HS-27A (cell line): ENCODE results near the gene GABRA4.

Experiments used
- DNase-seq: peaks from one replicate; pipeline ENCODE4 v3.0.0-alpha.2; 2012; ENCODE audit warnings: low read depth, missing footprints

The GABRA4 gene

GRCh38 chr4:46979283-46979682, 14.1 kb downstream of the GABRA4 start:
- DNase-seq = no peak

DNA sequence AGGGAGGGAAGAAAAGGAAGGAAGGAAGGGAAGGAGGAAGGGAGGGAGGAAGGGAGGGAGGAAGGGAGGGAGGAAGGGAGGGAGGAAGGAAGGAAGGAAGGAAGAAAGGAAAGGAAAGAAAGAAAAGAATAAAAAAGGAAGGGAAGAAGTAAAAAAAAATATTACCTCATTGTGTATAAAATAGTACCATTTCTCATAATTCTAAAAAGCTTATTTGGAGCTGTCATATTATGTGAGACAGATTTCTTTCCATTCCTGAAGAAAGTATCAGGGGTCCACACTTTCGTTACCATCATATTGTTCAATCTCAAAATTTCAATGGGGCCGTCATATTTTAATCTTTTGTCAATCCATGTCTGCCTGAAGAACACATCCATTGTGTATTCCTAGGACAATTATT, 16.1 kb downstream of the GABRA4 start:
- no peak for DNase-seq

GRCh38 chr4:46975812-46976553, 17.4 kb downstream of the GABRA4 start:
- DNase-seq = no peak

GRCh38 chr4:46974891-46975543, 18.4 kb downstream of the GABRA4 start:
- DNase-seq = no peak

DNA sequence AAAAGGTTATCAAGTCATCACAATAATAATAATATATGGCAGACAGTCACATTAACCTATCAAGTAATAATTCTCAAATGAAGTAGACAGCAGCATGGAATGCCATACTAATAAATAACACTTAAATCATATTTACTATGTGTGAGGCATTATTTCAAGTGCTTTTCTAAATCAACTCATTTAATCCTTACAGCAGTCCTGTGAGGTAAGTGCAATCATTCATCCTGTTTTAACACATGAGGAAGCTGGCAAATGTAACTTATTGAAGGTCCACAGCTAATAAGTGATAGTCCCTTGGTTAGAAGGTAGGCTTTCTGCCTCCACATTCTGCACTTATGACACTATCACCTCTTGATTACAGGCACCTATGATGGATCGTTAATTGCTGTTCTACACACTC, 24.5 kb downstream of the GABRA4 start:
- DNase-seq = no peak

DNA sequence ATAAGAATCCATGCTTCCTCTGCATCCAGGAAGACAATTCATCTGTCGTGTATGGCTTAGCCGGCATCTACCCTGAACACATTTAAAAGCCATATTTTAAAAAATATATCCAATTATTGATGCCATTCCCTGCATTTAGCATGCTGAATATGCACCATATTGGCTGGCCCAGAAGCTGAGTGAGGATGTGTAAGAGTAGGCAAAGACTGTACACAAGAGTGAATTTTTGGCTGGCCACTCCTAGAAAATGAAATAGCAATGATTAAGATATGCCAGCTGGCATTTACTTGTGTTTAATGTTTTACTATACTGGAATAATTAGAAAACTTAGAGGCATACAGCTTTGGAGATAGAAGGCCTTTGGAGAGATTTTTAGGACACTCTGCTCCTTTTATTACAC, 25.8 kb downstream of the GABRA4 start:
- no peak for DNase-seq

DNA sequence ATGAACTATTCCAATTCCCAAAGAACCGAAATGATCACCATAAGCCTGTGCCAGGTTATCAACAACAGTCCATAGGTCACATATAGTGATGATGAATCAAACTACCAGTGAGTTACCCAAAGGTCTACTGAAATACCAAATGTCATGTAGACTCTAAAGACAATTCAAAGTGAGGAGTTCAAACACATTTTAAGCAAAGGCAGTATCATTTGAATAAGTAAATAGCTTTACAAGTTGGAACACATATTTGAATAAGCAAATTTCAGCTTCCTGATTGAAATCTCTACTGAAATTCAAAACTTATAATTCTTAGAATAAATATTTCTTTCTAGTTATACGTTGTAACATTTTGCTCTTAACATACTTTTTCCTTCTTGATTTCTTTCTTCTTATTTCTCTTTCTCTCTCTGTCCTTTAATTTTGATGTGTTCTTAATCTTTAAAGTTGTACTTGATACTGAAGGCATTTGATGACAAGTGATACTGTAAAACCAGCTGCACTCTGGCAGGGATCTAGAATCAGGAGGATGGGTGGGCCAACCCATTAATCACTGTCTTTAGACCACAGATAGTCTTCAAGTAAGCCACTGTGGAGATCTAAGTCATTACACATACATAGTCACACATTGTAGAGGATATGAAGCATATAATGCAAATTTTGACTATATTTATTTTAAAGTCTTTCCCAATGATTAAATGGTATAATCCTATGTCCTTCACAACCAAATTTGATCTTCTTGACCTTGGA, 34.5 kb downstream of the GABRA4 start:
- DNase-seq = no peak

- no peak for DNase-seq
Measured at GRCh38 chr4:46956451-46956850, 36.9 kb downstream of the GABRA4 start.

DNA sequence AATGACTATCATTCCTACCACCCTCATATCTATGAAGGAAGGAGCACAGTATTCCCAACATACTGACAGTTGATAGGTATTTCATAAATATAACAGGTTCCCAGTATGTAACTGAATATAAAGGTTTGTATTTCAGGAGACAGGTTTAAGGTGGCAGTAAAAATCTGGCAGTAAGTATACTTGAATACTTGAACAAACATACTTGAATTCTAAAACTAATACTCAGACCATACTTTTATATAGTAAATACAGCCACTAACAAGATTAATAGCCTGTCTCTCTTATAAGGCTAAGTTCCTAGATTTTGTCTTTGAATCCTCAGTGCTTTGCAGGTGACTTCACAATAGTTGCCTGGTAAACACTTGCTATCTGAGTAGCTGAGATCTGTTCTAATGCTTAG, 37.8 kb downstream of the GABRA4 start:
- no peak for DNase-seq

- no peak for DNase-seq
Measured at GRCh38 chr4:46954643-46955042, 38.7 kb downstream of the GABRA4 start.

DNA sequence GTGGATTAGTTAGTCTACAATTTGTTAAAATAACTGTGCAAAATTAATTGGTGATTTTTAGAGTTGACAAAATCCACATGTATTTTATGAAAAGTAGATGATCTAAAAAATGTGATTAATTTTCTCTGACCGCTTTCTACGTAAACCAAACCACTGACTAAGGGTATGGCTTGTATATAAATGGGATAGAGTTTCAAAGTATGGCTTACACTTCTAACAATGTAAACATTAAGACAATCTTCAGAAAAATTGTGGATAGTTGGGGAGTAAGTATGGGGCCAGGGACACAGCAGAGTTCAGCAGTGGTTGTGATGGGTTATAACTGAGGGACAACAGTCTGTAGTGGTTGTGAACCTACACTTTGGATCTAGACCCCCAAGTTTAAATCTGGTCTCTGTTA, 39.8 kb downstream of the GABRA4 start:
- no peak for DNase-seq

GRCh38 chr4:46952451-46952850, 40.9 kb downstream of the GABRA4 start:
- DNase-seq = no peak

DNA sequence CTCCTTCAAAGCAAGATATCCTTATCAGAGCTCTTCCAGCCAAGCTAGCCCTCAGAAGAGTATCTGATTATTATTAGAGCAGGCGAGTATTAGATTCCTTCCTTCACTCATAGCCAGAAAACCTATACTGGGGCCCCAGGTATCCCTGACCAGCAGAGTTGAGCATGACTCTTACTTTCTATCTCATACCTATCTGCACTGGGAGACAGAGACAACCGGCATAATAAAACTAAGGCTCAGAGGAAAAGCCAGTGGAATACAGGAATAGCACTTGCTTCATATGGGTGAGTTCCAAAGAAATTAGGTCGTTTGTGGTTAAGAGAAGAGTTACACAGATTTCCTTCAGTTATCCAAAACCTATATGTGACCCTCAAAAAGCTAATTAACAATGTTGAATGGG, 42.6 kb downstream of the GABRA4 start:
- DNase-seq = no peak

DNA sequence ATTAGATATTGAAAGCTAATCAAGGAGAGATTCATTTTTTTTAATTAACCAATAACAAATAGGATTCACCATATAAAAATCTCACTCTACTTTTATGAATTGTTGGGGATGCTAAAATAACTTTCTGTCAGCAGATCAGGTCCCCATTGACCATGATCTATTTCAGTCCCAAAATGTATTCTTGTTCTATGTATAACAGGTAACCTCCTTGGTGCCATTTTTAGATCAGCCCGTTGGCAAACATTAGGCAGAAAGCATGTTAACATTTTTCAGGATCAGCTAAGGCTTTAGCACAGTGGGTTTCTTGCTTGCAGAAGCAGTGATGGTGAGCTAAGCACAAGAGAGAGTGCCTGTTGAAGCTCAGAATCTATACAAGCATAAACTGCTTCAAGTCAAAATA, 43.6 kb downstream of the GABRA4 start:
- no peak for DNase-seq

DNA sequence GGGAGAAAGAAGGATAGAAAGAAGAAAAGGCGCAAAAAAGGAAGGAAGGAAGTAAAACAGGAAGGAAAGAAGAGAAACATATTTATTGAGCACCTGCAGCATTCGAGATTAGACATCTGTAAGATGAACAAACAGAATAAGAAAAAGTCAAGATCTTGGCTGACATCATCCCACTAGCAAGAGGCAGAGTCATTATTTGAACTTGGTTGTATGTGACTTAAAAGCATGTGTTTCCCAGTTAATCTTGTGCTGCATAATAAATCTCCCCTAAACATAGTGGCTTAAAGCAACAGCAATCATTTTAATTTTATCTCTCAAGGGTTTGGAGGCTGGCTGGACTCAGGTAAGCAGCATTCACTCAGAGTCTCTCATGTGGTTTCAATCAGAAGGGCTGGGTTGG, 45.8 kb downstream of the GABRA4 start:
- DNase-seq = no peak

GRCh38 chr4:46946919-46947536, 46.4 kb downstream of the GABRA4 start:
- no peak for DNase-seq

DNA sequence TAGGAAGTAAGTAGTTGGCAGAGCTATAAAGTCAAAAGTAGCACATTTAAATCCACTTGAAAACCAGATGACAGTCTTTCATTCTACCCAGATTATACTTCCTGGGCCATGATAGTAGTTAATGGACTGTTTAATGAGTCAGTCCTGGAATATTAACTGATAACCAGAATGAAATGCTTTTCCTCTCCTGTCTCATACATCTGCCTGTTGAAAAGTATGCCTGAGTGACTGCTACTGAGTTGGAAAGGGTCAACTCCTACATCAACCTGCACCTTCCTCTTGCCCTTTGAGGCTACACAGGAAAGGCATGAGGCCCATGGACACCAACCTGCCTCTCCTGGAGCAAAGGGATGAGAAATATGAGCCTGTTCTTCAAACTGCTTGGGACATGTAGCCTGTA, 48.3 kb downstream of the GABRA4 start:
- no peak for DNase-seq

DNA sequence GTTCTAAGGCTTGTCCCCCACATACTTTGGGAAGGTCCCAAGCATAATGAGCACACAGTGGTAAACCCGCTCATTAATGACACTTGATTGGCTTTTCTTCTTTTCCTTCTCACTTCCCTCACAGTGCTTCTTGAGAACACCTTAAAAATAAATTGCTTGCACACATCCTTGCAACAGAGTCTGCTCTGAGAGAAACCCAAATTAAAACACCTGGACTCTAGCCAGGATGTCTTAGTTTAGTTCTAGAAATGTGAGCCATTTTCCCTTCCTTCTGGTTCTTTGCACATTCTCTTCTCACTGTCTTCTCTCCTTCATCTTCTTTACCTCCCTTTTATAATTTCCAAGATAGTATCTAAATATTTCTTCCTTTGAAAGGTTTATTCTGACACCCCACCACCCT, 49.0 kb downstream of the GABRA4 start:
- no peak for DNase-seq

GRCh38 chr4:46937493-46937892, 55.9 kb downstream of the GABRA4 start:
- DNase-seq = no peak

- DNase-seq = no peak
Measured at GRCh38 chr4:46934726-46935125, 58.7 kb downstream of the GABRA4 start.

DNA sequence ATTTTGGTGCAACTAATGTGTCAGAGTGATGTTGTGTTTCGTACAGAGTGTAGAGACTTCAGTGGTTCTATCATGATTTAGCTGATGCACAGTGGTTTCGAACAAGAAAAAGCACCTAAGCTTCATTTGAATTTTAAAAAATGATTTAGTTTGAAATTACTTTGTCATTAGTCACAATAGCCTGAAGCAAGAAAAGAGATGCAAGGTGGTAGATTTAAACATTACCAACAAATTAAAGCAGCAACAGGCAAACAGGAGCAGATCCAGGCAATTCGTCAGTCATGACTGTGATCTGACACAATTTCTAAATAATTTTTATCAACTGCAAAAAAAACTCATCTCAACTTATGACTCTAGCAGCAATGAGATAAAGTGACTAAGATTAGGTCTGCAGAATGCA, 59.7 kb downstream of the GABRA4 start:
- DNase-seq = no peak

- DNase-seq = no peak
Measured at GRCh38 chr4:46931981-46932380, 61.4 kb downstream of the GABRA4 start.

- DNase-seq = no peak
Measured at GRCh38 chr4:46930891-46931290, 62.5 kb downstream of the GABRA4 start.
